Right lobe of liver (tissue), 4 donors: ENCODE results near the gene ADAMTS20.

Experiments used
- CTCF ChIP-seq, 4 donors: fragments of 200-600 bp in 3 of 4; fragments of 450-650 bp in 1 of 4; IDR thresholded peaks; one replicate each; pipeline versions ENCODE4 v1.5.1 to v1.8.0; 2016 to 2022; ENCODE audit warnings: antibody characterized with exemption in 4 of 4, mild to moderate bottlenecking in 2 of 4
- POLR2A ChIP-seq: fragments of 450-650 bp; IDR thresholded peaks from one replicate; pipeline ENCODE4 v1.6.1; 2017; ENCODE audit warnings: antibody characterized with exemption, mild to moderate bottlenecking
- donor health status: DM: no; HTN: no; CAD: no.
- donor health status: DM: no; HTN: no; CAD: no.
- donor health status: DM: no; HTN: yes; CAD: no.

- TF ChIP-seq CTCF (IDR thresholded peaks at IDR 0.05) (no peak), POLR2A (no peak)
Measured at GRCh38 chr12:43401096-43401495, 150.9 kb downstream of the ADAMTS20 start.
